Urothelium cell line (cell line): Measurements from ENCODE around the gene PLAAT2.
"Not testable (repeated sequence)": the region's sequence is repeated elsewhere in the genome, so short reads cannot be mapped to it uniquely, and the experiment has no call there.

Source experiments
- DNase-seq: peaks from one replicate; pipeline ENCODE4 v3.0.0; 2011; ENCODE audit warnings: low spot score, mixed read lengths
- FAIRE-seq: peaks from 2 replicates; lab custom pipeline; 2011; peaks lifted over from hg19 to GRCh38; lab: Jason Lieb, UNC

PLAAT2 gene

GRCh38 chr11:63581224-63581623, 18.0 kb upstream of the PLAAT2 start:
- DNase-seq, FAIRE-seq: not testable (repeated sequence)

- DNase-seq, FAIRE-seq: not testable (repeated sequence)
Measured at GRCh38 chr11:63578882-63579281, 15.7 kb upstream of the PLAAT2 start.

- DNase-seq, result no peak
- no peak for FAIRE-seq
Measured at GRCh38 chr11:63574856-63575602, 11.8 kb upstream of the PLAAT2 start.

GRCh38 chr11:63573881-63574855, 11.0 kb upstream of the PLAAT2 start:
- DNase-seq, result peak; percentile 48
- FAIRE-seq, result peak; percentile 20

GRCh38 chr11:63572026-63572688, 9.0 kb upstream of the PLAAT2 start:
- FAIRE-seq, result no peak
- no peak for DNase-seq

GRCh38 chr11:63569570-63569969, 6.4 kb upstream of the PLAAT2 start:
- no peak for DNase-seq
- FAIRE-seq, result no peak

- DNase-seq (peak; percentile 53), FAIRE-seq (no peak)
Measured at GRCh38 chr11:63567044-63567840, 4.1 kb upstream of the PLAAT2 start.

GRCh38 chr11:63564784-63565350, 1.7 kb upstream of the PLAAT2 start:
- FAIRE-seq (no peak), DNase-seq (no peak)

- DNase-seq, result no peak
- FAIRE-seq, result no peak
Measured at GRCh38 chr11:63564056-63564774, 1.0 kb upstream of the PLAAT2 start.

- no peak for FAIRE-seq
- peak; percentile 67 for DNase-seq
Measured at GRCh38 chr11:63560506-63561180, 2.5 kb downstream of the PLAAT2 start.

- no peak for FAIRE-seq
- no peak for DNase-seq
Measured at GRCh38 chr11:63558459-63559157, 4.6 kb downstream of the PLAAT2 start.

- DNase-seq (no peak), FAIRE-seq (no peak)
Measured at GRCh38 chr11:63557570-63557969, 5.6 kb downstream of the PLAAT2 start.

- DNase-seq (no peak), FAIRE-seq (no peak)
Measured at GRCh38 chr11:63556404-63557013, 6.7 kb downstream of the PLAAT2 start.

GRCh38 chr11:63554877-63555223, 8.3 kb downstream of the PLAAT2 start:
- FAIRE-seq, result no peak

GRCh38 chr11:63553759-63554158, 9.4 kb downstream of the PLAAT2 start:
- no peak for DNase-seq
- FAIRE-seq, result no peak

More at GRCh38 chr11:63554877-63555223, 8.3 kb downstream of the PLAAT2 start:
- DNase-seq, result no peak

- DNase-seq (no peak), FAIRE-seq (no peak)
Measured at GRCh38 chr11:63552921-63553320, 10.3 kb downstream of the PLAAT2 start.

- no peak for FAIRE-seq
Measured at GRCh38 chr11:63551889-63552266, 11.3 kb downstream of the PLAAT2 start.

More at GRCh38 chr11:63551889-63552266, 11.3 kb downstream of the PLAAT2 start:
- DNase-seq, result no peak
